ENCODE measurements around the gene DOCK3.

DNA sequence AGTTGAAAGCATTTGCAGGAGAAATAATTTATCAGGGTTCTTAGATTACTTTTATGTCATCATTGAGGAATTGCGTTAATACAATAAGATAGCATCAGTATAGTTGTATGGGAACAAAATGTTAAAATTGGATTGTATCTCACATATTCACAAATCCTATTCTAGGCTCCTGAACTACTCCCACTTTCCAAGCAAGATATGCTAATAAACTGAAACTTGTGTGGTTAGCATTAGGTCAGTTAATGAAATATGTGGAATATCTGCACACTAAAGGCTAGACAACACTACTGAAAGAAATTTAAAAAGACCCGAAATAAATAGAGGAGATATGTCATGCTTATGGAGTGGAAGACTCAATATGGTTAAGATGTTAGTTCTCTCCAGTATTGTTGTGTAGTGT lies 272.7 kb downstream of the DOCK3 start:
- TF ChIP-seq, protein P1, sequence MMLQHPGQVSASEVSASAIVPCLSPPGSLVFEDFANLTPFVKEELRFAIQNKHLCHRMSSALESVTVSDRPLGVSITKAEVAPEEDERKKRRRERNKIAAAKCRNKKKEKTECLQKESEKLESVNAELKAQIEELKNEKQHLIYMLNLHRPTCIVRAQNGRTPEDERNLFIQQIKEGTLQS (CRISPR knock-in tag; conservative IDR thresholded peaks at IDR 0.05), result no peak
- TF ChIP-seq ZNF232 (CRISPR knock-in tag; IDR thresholded peaks at IDR 0.05), result no peak
- TF ChIP-seq, protein P2, sequence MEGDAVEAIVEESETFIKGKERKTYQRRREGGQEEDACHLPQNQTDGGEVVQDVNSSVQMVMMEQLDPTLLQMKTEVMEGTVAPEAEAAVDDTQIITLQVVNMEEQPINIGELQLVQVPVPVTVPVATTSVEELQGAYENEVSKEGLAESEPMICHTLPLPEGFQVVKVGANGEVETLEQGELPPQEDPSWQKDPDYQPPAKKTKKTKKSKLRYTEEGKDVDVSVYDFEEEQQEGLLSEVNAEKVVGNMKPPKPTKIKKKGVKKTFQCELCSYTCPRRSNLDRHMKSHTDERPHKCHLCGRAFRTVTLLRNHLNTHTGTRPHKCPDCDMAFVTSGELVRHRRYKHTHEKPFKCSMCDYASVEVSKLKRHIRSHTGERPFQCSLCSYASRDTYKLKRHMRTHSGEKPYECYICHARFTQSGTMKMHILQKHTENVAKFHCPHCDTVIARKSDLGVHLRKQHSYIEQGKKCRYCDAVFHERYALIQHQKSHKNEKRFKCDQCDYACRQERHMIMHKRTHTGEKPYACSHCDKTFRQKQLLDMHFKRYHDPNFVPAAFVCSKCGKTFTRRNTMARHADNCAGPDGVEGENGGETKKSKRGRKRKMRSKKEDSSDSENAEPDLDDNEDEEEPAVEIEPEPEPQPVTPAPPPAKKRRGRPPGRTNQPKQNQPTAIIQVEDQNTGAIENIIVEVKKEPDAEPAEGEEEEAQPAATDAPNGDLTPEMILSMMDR (IDR thresholded peaks at IDR 0.05), result no peak
- no peak for TF ChIP-seq NR2C2 (CRISPR knock-in tag; IDR thresholded peaks at IDR 0.05)
- TF ChIP-seq NFE2L1 (CRISPR knock-in tag; IDR thresholded peaks at IDR 0.05), result no peak
- TF ChIP-seq RORB (CRISPR knock-in tag; IDR thresholded peaks at IDR 0.05), result no peak
- no peak for TF ChIP-seq CBFB (CRISPR knock-in tag; IDR thresholded peaks at IDR 0.05; ENCODE audit: low read depth)
- TF ChIP-seq NR3C1 (CRISPR knock-in tag; conservative IDR thresholded peaks at IDR 0.05; ENCODE audit: low read depth), result no peak
- TF ChIP-seq, protein P3, sequence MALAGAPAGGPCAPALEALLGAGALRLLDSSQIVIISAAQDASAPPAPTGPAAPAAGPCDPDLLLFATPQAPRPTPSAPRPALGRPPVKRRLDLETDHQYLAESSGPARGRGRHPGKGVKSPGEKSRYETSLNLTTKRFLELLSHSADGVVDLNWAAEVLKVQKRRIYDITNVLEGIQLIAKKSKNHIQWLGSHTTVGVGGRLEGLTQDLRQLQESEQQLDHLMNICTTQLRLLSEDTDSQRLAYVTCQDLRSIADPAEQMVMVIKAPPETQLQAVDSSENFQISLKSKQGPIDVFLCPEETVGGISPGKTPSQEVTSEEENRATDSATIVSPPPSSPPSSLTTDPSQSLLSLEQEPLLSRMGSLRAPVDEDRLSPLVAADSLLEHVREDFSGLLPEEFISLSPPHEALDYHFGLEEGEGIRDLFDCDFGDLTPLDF (CRISPR knock-in tag; IDR thresholded peaks at IDR 0.05), result no peak
- TF ChIP-seq SP1 (CRISPR knock-in tag; conservative IDR thresholded peaks at IDR 0.05), result no peak
- TF ChIP-seq, protein P4, sequence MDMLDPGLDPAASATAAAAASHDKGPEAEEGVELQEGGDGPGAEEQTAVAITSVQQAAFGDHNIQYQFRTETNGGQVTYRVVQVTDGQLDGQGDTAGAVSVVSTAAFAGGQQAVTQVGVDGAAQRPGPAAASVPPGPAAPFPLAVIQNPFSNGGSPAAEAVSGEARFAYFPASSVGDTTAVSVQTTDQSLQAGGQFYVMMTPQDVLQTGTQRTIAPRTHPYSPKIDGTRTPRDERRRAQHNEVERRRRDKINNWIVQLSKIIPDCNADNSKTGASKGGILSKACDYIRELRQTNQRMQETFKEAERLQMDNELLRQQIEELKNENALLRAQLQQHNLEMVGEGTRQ (CRISPR knock-in tag; IDR thresholded peaks at IDR 0.05), result no peak
- TF ChIP-seq ETV6 (CRISPR knock-in tag; IDR thresholded peaks at IDR 0.05), result no peak
- TF ChIP-seq, protein P5, sequence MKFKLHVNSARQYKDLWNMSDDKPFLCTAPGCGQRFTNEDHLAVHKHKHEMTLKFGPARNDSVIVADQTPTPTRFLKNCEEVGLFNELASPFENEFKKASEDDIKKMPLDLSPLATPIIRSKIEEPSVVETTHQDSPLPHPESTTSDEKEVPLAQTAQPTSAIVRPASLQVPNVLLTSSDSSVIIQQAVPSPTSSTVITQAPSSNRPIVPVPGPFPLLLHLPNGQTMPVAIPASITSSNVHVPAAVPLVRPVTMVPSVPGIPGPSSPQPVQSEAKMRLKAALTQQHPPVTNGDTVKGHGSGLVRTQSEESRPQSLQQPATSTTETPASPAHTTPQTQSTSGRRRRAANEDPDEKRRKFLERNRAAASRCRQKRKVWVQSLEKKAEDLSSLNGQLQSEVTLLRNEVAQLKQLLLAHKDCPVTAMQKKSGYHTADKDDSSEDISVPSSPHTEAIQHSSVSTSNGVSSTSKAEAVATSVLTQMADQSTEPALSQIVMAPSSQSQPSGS (CRISPR knock-in tag; IDR thresholded peaks at IDR 0.05; ENCODE audit: borderline replicate concordance, low read depth), result no peak

Data from WTC11 (cell line).